Stimulated activated CD4-positive, alpha-beta T cell treated with anti-CD3 and anti-CD28 coated beads, Interleukin-2, amount 100 ng/mL, for 24 hours (primary cell): ENCODE data around the gene ARHGAP22.

Experiments
- DNase-seq, 2 donors: peaks; one replicate each; pipeline ENCODE4 v3.0.0-alpha.2; 2020

The ARHGAP22 gene

DNA sequence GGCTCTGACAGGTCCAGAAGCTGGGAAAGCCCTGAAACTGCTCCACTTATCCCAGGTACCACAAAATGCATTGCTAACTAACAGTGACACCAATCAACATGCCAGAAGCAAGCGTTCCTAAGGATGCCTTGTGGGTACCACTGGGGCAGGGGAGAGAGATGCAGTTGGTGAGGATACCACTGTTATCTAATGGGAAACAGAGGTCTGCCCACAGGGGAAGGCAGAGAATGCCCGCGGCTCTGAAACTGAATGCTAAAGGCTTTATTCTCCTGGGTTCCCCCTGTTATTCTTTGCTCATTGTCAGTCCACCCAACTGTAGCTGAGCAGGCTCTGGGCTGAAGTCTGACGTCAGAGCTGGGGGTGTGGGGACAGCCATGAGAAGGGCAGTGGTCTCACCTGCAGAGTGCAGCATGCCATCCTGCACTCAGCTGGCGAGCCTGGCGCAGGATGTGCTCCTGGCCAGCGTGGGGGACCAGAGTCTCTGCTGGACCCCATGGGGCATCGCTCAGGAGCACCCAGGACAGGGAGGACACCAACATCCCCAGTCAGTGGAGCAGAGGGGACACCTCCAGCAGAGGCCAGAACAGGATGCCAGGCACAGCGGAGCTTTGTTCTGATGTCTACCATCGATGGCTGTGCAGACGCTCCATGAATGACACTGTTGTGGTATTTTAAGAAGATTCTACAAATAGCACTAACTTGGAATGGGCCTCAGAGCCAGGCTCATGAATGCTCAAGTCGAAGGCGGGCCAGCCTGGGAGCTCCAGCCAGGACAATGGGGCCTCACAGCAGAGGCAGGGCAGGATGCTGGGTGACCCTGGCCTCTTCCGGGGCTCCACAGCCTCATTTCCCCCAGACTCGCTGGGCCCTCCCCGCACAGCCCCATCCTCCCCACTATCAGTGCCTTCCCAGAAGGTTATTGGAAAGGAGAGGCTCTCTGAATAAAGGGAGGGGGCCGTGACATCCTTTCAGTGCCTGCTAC lies 95.8 kb downstream of the ARHGAP22 start:
- no peak for DNase-seq

DNA sequence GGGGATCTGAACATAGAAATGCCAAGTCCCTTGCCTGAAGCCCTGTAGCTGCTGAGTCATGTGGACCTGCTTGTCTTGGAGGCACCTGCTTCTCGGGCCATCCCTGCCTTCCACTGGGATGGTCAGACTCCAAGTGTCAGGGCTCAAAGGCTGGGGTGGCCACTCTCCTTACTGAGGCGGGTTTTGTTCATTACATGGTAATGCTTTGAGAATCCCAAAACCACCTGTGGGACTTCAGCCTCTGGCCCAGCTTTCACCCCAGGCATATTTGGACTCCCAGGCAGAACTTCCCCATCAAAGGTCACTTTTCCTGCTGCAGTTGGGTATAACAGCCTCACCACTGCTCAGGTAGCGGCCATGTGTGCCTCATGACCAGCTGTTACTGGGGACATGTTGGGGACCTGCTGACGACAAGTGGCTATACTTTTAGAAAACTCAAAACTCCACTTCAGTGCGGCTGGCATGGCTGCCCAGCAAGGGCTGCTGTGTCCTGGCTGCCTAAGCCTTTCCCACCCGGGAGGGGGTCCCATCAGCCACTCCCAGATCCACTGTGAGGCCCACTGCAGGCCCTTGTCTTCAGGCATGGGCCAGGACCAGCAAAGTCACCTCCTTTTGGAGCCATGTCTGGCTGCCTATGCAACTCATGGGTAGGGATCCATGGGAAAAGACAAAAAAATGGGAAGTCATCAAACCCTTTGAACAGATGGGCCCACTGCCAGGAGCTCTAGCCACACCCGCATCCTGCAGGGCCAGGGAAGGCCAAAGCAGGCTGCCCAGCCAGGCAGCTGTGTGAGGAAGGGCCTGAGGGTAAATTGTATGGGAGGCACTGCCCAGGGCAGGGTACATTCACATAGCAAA lies 96.7 kb downstream of the ARHGAP22 start:
- DNase-seq: no peak

DNA sequence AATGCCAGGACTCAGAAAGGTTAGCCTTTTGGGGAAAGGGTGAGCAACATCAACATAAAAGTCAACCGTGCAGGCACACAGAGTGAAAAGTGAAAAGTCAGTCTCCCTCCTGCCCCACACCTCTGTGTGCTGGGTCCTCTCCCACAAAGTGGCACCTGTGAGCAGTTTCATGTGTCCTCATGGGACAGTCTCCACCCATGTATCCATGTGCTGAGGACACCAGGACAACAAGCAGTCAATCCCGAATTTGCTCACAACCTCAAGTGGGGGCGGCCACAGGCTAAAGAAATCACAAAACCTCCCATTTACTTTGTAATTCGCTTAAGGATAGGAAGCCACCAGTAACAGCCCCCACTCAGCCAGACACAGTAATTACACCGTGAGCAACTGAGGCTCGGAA lies 97.4 kb downstream of the ARHGAP22 start:
- DNase-seq: no peak

DNA sequence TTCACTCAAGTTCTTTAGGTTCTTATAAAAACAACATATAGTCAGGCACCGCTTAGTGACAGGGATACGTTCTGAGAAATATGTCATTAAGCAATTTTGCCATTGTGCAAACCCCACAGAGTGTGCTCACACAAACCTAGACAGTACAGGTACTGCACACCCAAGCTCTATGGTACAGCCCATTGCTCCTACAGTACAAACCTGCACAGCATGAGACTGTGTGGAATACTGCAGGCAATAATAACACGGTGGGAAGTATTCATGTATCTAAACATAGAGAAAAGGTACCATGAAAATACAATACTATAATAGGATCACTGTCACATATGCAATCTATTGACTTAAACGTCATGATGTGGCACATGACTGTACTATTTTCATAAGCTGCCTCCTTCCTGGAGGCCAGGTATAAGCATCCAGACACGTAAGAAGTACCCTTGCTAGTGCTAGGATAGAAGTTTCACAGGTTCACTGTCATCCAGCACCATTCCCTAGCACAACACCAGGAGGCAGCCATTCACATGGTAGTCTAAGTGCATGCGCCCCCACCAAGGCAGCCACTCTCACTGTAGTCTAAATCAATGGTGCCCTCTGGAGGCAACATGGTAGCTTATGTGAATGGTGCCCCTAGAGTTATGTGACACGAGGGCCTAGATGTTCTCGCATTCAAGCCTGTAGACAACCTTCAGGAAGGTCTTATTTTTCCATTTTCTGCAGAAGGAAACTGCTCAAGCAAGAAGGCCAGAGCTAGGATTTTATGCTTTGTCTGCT lies 98.5 kb downstream of the ARHGAP22 start:
- no peak for DNase-seq

DNA sequence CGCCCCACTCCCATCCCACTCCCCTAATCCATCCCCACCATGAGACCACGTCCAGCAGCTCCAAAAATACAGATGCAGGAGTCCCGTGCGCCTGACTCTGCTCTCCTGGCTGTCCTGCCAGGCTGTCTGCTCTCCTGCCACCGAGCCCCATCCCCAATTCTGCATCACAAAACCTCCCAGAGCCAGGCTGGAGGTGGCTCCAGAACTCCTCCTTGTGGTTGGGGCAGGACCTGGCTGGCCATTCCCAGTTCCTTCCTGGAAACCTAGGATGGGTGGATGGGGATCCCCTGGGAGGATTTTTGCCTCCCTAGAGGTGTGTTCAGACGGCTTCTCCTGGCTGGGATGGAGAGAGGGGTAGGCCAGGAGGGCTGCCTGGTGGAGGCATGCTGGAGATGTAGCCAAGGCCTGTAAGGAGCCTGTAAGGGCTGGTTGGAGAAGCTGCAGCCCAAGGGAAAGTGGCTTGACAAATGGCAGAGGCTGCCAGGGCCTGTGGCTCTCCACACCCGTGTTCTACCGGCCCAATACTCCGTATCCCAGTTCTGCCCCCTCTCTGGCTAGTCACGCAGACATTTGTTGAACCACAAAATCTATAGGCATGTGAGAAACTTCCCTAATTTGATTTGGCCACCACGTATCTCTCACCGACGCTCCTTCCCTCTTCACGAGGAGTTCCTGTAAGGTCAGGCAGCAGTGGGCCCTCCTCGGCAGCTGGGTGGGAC lies 99.3 kb downstream of the ARHGAP22 start:
- no peak for DNase-seq

DNA sequence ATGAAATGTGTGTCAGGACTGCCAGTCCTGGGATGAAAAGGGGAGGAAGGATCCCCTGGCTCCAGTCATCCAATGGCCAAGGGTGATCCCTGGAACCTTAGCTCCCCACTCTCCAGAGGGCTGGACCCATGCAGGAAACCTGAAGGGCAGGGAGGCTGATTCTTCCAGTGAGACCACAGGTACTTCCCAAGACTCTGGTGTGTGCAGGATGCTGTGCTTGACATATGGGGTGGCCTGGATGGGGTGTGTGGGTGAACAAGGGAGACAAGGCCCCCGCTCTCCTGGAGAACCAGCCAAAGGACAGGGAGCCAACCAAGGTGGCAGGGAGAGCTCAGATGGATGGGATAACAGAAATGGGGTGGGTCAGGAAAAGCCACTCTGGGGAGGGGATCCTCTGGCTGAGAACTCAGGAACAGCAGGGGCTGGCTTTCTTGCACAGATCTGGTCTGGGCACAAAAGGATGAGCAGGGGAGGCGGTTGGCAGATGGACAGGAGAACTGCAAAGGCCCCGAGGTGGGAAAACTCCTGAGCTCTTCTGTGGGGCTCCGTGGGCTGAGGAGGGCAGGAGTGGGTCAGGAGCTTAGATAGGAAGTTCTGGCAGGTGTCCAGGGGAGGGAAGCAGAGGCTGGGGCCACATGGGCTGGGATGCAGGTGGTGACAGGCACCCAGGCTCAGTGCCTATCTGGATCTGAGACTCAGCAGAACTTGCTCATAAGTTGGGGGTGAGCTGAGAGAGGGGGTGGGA lies 100.6 kb downstream of the ARHGAP22 start:
- DNase-seq: no peak

DNA sequence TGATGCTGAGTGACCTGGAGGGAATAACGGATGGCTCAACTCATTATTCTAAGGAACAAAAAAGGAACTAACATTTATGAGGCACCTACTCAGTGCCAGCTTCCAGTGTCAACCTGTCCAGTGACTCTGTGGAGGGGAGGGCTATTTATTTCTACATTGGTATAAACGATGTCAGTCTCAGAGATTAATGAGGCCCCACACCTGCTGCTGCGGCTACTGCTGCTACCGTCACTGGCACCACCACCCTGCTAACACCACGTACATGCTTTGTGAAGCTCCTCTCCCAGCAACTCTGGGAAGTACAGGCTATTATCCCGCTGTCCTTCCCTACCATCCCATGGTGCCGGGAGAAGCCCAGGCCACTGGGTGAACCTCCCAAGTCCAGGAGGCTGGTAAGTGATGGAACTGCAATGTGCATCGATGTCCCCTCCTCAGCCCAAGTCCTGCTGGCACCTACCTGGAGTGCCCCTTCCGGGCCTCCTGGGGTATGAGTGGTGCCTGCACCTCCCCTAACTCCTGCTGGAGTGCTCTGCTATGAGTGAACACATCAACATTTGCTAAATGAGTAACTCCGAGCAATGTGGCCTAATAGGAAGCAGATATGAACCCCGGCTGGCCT lies 101.5 kb downstream of the ARHGAP22 start:
- DNase-seq: no peak

DNA sequence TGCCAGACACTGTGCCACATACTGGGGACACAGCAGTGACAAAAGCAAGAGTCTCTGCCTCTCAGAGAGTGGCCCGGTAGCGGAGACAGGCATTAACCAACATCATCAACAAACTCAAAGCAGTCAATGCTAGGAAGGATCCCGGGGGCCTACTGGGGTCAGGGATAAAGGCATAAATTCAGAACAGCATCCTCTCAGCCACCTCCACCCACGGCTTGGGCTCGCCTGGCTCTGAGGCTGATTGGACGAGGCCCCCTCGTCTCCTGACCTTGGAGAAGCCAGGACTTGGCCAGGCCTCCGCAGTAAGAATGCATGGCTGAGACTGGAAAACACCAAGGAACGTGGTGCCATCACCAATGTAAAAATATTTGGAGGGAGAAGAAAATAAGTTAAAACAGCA lies 102.1 kb downstream of the ARHGAP22 start:
- DNase-seq: no peak

DNA sequence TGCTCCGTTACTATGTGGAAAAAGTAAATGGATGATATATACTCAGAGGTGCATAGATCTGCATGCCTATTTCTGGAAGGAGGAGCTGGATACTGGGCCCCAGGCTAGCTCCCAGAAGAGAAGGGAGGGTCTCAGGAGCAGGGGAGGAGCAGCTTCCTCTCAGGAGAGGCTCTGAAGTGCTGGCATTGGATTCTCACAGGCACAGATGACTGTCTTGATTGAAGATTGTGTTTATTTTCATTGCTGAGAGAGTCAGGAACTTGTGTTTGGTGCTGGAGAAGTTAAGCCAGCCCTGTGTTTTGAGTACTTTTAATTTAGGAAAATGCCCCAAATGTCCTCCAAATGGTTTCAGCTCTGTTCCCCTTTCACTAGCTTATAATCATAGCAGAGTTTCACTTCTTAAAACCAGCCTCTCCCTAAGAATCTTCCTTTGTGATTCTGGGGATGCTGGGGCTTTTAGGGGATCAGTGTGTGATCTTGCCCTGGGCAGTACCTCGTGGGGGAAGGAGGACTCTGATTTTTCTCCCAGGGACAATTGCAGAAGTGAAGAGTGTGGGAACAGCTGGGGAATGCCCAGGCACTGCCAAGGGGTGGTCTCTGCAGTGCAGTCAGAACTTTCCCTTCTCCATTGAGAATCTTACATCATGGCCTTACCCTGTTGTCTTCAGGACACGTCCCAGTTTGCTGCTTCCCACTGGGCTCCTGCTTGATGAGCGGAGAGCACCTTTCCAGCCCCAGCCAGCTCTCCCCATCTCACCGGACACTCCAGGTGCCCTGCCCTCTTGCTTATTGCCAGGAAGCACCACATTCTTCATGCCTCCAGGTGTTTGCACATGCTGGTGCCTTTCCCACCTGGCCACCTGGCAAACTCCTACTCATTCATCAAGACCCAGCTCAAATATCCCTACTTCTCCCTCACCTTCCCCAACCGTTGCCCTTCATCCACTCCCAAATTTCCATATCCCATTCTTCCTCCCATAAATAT lies 102.8 kb downstream of the ARHGAP22 start:
- no peak for DNase-seq

DNA sequence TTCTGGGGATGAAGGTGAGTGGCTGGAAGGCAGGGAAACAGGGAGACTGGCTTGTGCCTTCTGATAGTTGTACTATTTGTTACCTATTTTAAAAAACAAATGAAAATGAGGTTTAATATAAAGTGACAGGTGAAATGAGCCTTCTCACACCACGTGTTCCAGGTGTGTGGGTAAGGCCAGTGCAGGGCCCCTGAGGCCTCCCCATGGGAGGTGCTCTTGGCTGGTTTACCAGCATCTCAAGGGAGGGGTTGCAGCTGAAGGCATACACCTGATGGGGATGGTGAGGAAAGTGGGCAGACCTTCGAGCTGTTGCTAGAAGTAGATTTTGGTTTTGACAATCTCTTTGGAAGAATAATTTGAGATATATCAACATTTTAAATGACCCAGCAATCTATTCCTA lies 103.6 kb downstream of the ARHGAP22 start:
- DNase-seq: no peak

DNA sequence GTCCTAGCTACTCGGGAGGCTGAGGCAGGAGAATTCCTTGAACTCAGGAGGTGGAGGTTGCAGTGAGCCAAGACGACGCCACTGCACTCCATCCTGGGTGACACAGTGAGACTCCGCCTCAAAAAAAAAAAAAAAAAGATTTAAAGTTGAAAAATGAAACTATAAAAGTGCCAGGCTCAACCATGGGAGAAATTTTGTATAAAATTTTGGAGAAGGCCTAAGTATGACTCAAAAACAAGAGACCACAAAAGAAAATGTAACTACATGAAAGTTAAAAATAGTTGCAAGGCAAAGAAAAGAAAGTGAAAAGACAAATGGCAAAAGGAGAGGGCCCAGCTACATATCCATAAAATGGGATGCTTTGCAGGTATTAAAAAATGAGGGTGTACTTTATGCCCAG lies 104.1 kb downstream of the ARHGAP22 start:
- DNase-seq: no peak

DNA sequence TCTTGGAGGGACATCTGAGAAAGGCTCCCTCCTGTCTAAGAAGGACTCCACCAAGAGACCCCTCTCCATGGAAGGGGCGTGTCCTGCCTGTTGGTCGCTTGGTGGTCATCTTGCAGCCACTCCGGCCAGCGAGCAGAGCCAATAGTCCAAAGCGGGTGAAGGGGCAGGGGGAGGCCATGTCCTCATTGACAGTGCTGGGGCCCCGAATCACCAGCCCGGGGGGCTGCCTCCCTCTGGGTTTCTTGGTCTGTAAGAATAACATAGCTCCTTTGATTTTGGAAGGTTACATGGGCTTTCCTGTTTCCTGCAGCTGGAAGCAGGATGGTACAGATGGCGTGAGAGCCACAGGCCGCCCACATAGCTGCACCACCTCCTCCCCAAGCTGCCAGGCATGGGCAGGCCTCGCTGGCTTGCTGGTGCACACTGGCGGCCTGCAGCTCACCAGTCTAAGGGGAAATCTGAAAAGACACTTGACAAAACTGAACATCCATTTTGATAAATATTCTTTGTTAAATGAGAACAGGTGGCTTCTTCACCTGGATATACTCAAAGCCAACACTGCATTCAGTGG lies 105.8 kb downstream of the ARHGAP22 start:
- no peak for DNase-seq

DNA sequence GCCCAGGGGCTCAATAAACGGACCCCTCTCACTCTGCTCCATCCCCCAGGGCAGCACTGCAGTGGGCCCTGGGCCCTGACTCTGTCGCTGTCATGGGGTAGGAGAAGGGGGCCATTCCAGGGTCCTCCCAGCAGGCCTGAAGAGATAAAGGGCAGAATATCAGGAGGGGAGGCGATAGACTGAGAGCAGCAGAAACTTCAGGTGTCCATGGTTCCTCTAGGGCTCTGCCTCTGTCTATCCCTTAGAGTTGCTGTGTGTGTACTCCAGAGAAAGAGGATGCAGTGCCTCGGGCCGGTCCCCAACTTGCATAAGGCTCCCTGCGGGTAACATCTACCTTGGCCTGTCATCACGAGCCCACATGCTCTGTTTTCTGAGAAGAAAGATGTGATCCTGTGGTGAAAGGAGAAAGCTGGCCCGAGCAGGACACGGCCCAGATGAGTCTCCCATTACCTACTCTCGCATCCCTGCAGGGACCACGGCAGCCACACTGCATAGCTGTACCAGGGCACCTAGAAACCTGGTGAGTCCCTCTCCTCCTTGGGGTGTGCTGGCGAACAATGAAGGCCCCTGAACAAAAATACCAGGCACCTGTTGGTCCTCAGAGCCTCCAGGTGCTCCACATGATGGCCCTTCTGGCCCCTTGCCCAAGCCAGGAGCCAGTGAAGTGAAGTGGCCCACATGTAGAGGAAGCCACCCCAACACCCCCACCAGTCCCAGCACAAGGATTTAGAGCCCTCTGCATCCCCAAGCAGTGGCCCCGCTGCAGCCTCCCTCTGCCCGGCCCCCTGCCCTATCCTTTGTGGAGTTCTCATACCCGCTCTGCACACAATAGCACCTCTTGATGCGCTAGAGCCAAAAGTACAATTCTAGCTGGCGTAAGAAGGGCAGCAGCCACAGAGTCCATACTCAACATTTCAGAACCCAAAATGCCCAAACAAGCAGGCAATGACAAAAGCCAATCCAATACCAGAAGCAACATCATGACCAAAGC lies 106.8 kb downstream of the ARHGAP22 start:
- DNase-seq: no peak

DNA sequence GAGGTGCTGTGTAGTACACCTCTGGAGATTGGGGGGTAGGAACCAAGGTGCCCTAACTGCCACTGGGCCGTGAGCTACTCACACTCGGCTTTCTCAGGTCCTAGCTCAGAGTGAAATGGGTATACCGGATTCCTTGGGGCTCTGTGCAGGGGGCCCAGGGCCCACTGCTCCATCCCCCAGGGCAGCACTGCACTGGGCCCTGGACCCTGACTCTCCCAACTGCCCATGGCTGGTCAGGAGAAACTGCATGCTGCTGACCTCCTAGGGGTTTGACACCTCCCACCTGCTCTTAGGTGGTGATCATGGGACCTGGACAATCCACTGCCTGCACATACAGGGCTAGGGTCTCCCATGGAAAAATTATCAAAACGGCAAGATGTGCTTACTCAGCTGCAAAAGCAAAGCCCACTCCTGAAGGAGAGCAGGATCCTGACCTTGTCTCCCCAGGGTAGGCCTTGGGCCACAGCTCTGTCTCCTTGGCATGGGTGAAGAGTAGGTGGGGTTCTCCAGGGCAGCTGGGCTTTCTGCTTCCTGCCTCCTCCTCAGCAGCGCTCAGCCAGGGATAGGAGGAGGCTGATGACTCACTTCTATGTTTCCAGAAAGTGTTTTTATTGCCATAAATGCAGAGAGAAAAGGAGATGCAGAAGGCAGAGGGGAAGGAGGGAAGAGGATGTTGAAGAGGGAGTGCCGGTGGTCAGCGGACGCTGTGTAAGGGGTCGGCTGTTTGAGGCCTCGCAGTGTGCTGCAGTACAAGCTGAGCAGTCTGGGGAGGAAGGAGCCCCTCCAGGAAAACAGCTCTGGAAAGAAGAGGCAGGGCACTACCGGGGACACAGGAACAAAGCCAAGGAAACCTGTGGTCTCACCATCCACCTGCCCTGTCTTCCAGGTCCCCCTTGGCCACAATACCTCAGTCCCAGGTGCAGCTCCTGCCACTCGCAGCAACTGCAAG lies 107.8 kb downstream of the ARHGAP22 start:
- DNase-seq: no peak

DNA sequence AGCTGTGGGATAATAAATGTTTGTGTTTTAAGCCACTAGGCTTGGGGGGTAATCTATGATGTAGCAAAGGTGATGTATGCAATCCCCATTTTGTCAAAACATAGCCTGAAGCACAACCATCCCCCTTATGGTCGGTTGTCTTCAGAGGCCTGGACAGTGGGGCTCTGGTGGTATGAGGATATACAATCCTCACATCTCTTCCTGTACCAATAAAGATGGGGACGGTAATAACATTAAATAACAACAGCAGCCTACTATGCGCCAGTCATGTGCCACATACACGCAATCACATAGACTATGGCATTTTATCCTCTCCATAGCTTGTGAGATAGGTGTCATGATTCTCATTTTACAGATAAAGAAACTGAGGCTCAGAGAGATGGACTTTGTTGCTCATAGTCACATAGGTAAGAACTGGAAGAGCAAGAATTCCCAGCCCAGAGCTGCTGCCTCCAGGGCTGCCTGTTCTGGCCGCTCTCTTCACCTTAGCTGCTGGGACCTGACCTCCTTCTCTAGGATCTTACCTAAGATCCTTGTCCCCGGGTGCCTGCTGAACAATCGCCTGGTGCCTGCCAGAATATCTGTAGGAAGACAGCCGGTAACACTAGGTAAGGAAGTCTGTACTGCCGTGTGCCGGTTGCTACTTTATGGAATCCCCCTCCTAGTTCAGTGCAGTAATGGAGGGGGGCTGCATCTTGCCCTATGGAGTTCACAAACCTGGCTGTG lies 108.6 kb downstream of the ARHGAP22 start:
- no peak for DNase-seq
